Mammary epithelial cell (primary cell): ENCODE results near the gene WDR81.

Source experiments
- EZH2 ChIP-seq: IDR thresholded peaks from 2 replicates; pipeline ENCODE4 v1.6.1; 2012; ENCODE audit warnings: low read length, inconsistent platforms, borderline replicate concordance
- TF ChIP-seq, protein P1 (sequence below), 2 donors: IDR thresholded peaks in 1 of 2; conservative IDR thresholded peaks in 1 of 2; 2 replicates each; pipeline ENCODE4 v1.5.1; 2011 to 2012; ENCODE audit warnings: inconsistent platforms in 2 of 2, low read length in 2 of 2, mild to moderate bottlenecking in 2 of 2, control low read depth in 1 of 2, low read depth in 1 of 2; ENCODE audit not compliant: insufficient read depth in 1 of 2; ENCODE audit errors: extremely low read depth in 1 of 2

DNA sequence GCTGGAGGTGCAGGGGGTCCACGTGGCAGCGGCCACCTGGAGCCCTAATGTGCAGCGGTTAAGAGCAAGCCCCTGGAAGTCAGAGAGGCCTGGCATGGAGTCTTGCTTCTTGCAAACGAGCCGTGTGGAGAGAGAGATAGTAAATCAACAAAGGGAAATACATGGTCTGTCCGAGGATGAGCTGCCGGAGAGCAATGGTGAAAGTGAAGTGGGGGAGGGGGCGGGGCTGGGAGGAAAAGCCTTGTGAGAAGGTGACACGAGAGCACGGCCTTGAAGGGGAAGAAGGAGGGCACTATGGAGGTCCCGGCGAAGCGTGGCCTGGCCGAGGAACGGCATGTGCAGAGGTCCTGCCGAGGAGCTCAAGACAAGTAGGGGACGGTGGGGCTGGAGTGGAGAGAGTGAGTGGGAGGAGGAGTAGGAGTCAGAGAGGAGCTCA is 31.3 kb downstream of the WDR81 start:
- no peak for TF ChIP-seq EZH2
- TF ChIP-seq, protein P1, sequence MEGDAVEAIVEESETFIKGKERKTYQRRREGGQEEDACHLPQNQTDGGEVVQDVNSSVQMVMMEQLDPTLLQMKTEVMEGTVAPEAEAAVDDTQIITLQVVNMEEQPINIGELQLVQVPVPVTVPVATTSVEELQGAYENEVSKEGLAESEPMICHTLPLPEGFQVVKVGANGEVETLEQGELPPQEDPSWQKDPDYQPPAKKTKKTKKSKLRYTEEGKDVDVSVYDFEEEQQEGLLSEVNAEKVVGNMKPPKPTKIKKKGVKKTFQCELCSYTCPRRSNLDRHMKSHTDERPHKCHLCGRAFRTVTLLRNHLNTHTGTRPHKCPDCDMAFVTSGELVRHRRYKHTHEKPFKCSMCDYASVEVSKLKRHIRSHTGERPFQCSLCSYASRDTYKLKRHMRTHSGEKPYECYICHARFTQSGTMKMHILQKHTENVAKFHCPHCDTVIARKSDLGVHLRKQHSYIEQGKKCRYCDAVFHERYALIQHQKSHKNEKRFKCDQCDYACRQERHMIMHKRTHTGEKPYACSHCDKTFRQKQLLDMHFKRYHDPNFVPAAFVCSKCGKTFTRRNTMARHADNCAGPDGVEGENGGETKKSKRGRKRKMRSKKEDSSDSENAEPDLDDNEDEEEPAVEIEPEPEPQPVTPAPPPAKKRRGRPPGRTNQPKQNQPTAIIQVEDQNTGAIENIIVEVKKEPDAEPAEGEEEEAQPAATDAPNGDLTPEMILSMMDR (conservative IDR thresholded peaks at IDR 0.05 in 1 of 2, IDR thresholded peaks at IDR 0.05 in 1 of 2; ENCODE audit: extremely low read depth in 1 of 2, insufficient read depth in 1 of 2, low read depth in 1 of 2, low read length in 2 of 2): no peak
